Heart left ventricle (tissue), 16 donors: Measurements from ENCODE around the gene CDC34. TPM values are rescaled to one million over a fixed set of nuclear protein-coding genes. Genes with fewer than 3 reads are reported as not detected.
A peak's percentile ranks its signal among the peaks of the same experiment; 100 is the strongest.

ENCODE experiments used
- ATAC-seq, 4 donors: fragments of 200-7000 bp; cut with Tn5 transposase; one replicate each; pipeline ENCODE4 v1.9.1; 2020 to 2022; ENCODE audit warnings: moderate library complexity in 4 of 4, mild to moderate bottlenecking in 3 of 4, moderate number of reproducible peaks in 1 of 4
- DNase-seq, 5 donors: peaks; one replicate each; pipeline ENCODE4 v3.0.0-alpha.2; 2020
- H3K27ac ChIP-seq, 12 donors: fragments of 200-600 bp; sonication (generic) in 4 of 12; one replicate each; pipeline versions ENCODE4 v1.5.0 to v1.8.0; 2016 to 2022; ENCODE audit warnings: mild to moderate bottlenecking in 2 of 12
- H3K27me3 ChIP-seq, 9 donors: fragments of 200-600 bp; sonication (generic) in 2 of 9; one replicate each; pipeline versions ENCODE4 v1.5.1 to v1.8.0; 2016 to 2022; ENCODE audit warnings: mild to moderate bottlenecking in 3 of 9
- H3K36me3 ChIP-seq, 9 donors: fragments of 200-600 bp; sonication (generic) in 2 of 9; one replicate each; pipeline versions ENCODE4 v1.5.0 to v1.8.0; 2018 to 2022; ENCODE audit warnings: mild to moderate bottlenecking in 2 of 9
- H3K4me1 ChIP-seq, 12 donors: fragments of 200-600 bp; sonication (generic) in 4 of 12; one replicate each; pipeline versions ENCODE4 v1.5.0 to v1.8.0; 2016 to 2022; ENCODE audit warnings: mild to moderate bottlenecking in 3 of 12
- H3K4me3 ChIP-seq, 12 donors: fragments of 200-600 bp; sonication (generic) in 4 of 12; one replicate each; pipeline versions ENCODE4 v1.5.0 to v1.8.0; 2017 to 2022; ENCODE audit warnings: mild to moderate bottlenecking in 9 of 12, moderate library complexity in 4 of 12
- H3K9me3 ChIP-seq, 12 donors: fragments of 200-600 bp; sonication (generic) in 4 of 12; one replicate each; pipeline versions ENCODE4 v1.5.0 to v1.8.0; 2016 to 2022; ENCODE audit warnings: mild to moderate bottlenecking in 1 of 12
- CTCF ChIP-seq, 12 donors: fragments of 200-600 bp; sonication (generic) in 4 of 12; IDR thresholded peaks; one replicate each; pipeline versions ENCODE4 v1.5.0 to v1.8.0; 2018 to 2022; ENCODE audit warnings: antibody characterized with exemption in 12 of 12, mild to moderate bottlenecking in 5 of 12
- POLR2A ChIP-seq, 2 donors: fragments of 450-650 bp; IDR thresholded peaks; one replicate each; pipeline ENCODE4 v1.6.1; 2017; ENCODE audit warnings: antibody characterized with exemption in 2 of 2, mild to moderate bottlenecking in 2 of 2, moderate library complexity in 2 of 2
- WGBS, 4 donors: extraction: QIAGEN DNeasy Blood & Tissue Kit in 2 of 4; methylation state at CpG; one replicate each; pipeline versions ENCODE4 v1.1.5 to v1.1.7; 2013 to 2018; 5-methylcytosine and 5-hydroxymethylcytosine counted together
- intact Hi-C, 10 donors: fragments of 100-400 bp; cut with DNase I; formaldehyde crosslinking; loops; one replicate each; pipeline versions ENCODE4 v1.11.1 to v1.14.2; 2022
- polyA plus RNA-seq, 2 donors: library from polyadenylated mRNA; stranded (reverse); fragments of 200-250 nt; gene quantifications; one replicate each; pipeline ENCODE4 v1.2.3, GENCODE V29; 2013
- total RNA-seq, 9 donors: library from RNA; depleted of rRNA in 2 of 9; stranded (reverse); fragments of >200 nt in 2 of 9; fragmentation: NEBNext Ultra II Directional in 3 of 9; extraction: Animal tissue kit (Norgen Biotek cat#: 25700) in 3 of 9; gene quantifications; one replicate each; pipeline versions ENCODE4 v1.1.0 to v1.2.4, GENCODE V29; 2016 to 2023
- donor health status: ischemic (EF 13 %, LVEDD 7.1; RV severe dilation, severe dysfunction).
- donor health status: healthy with polysubstance abuse.
- donor health status: DM: no; HTN: yes; CAD: no.
- donor health status: DM: no; HTN: no; CAD: no.
- donor health status: ischemic (EF 25% LVEDD 6.9; RV normal size, moderate dysfunction).
- donor health status: ischemic (EF 25% LVEDD 5.7; RV mildly dilated, moderate dysfunction).
- donor health status: healthy.
- donor health status: DM: yes; HTN: yes; CAD: no.
- donor health status: ischemic (EF 35%, LVEDD 5.7; RV mildly dilated, moderate dysfunction).
- donor health status: nonischemic (EF 11% LVEDD 7.7; RV severe dilation, severe dysfunction).
- donor health status: DM: yes; HTN: yes; CAD: no.
- donor health status: PGD.
- donor health status: ischemic (EF 29% LVEDD 5.4; RV normal size, mild dysfunction).
- donor health status: nonischemic (EF 23%, LVEDD 6.1; RV moderate dilation, normal function).

Gene CDC34
- total and polyA plus RNA-seq, 11 donors: 61.9 to 200 (median 99.9) TPM

GRCh38 chr19:504616-505015 lies 26.9 kb upstream of the CDC34 start:
- intact Hi-C loops: no loop called here
- Histone ChIP-seq H3K27me3 (peaks cover 0 to 16% (median 0%) of the 10 kb centered on the region in 9 donors), H3K4me3 (no peak overlapping the region), H3K9me3 (no peaks in the 10 kb centered on the region), H3K4me1 (peaks cover 3 to 22% (median 16%) of the 10 kb centered on the region in 12 donors), H3K27ac (no peak overlapping the region), H3K36me3 (peaks cover 0 to 7% (median 6%) of the 10 kb centered on the region in 9 donors)
- no peak for TF ChIP-seq POLR2A (IDR thresholded peaks at IDR 0.05)
- TF ChIP-seq CTCF (IDR thresholded peaks at IDR 0.05): no peak
- ATAC-seq (no peak), DNase-seq (peak in 1 of 5 donors; percentile 19)
- WGBS, 4 donors: 88 to 90% (median 90%) methylated on average over 14 of the region's 14 CpGs

GRCh38 chr19:506404-507285 lies 24.9 kb upstream of the CDC34 start:
- intact Hi-C loops: loop anchor here in 1 of 10 donors (2.0 kb wide), 1 partner anchor 18 kb away; no protein-coding TSS in a partner anchor
- DNase-seq: peak; percentile 97 to 99 (median 99)
- Histone ChIP-seq H3K27ac (peak overlapping the region; percentile 83 to 99 (median 94)), H3K36me3 (peaks cover 0 to 10% (median 8%) of the 10 kb centered on the region in 9 donors), H3K27me3 (no peaks in the 10 kb centered on the region), H3K9me3 (no peaks in the 10 kb centered on the region), H3K4me3 (peak overlapping the region; percentile 70 to 100 (median 90)), H3K4me1 (peaks cover 6 to 39% (median 26%) of the 10 kb centered on the region in 12 donors)
- TF ChIP-seq CTCF (IDR thresholded peaks at IDR 0.05) (peak; percentile 89 to 100 (median 96)), POLR2A (IDR thresholded peaks at IDR 0.05) (peak in 1 of 2 donors; percentile 31)
- WGBS, 4 donors: 5 to 8% (median 6%) methylated on average over 34 to 48 of the region's 48 CpGs
- ATAC-seq: peak; percentile 89 to 93 (median 91)

GRCh38 chr19:507286-508203 lies 24.0 kb upstream of the CDC34 start, which contains the start of gene TPGS1:
Gene TPGS1 (plus strand): TSS chr19:507497. CDS start chr19:507507, 10 bp downstream.
- intact Hi-C loops: loop anchor here in 1 of 10 donors (2.0 kb wide), 1 partner anchor 19 kb away; no protein-coding TSS in a partner anchor
- H3K4me3 ChIP-seq: peak within 1 kb of the TSS; percentile 70 to 100 (median 90)
- peaks cover 6 to 45% (median 26%) of the 10 kb centered on the region in 12 donors for H3K4me1 ChIP-seq
- H3K27me3 ChIP-seq: no peaks in the 10 kb centered on the region
- DNase-seq (peak; percentile 78 to 95 (median 81)), ATAC-seq (peak; percentile 90 to 95 (median 92))
- H3K27ac ChIP-seq: peak within 1 kb of the TSS; percentile 83 to 99 (median 94)
- TF ChIP-seq POLR2A (IDR thresholded peaks at IDR 0.05) (peak in 1 of 2 donors; percentile 33), CTCF (IDR thresholded peaks at IDR 0.05) (no peak)
- WGBS, 4 donors: 0 to 5% (median 1%) methylated on average over 15 to 81 of the region's 81 CpGs
- H3K36me3 ChIP-seq: peaks cover 0 to 10% (median 8%) of the 10 kb centered on the region in 9 donors
- H3K9me3 ChIP-seq: no peaks in the 10 kb centered on the region
